HG02798 (cell line): ENCODE data around the gene KCNQ1.

Source experiments
- ATAC-seq: cut with Tn5 transposase; IDR thresholded peaks from one replicate; pipeline ENCODE4 v1.9.1; 2021; ENCODE audit warnings: mild to moderate bottlenecking; ENCODE audit not compliant: unreplicated experiment, poor library complexity

KCNQ1 gene

DNA sequence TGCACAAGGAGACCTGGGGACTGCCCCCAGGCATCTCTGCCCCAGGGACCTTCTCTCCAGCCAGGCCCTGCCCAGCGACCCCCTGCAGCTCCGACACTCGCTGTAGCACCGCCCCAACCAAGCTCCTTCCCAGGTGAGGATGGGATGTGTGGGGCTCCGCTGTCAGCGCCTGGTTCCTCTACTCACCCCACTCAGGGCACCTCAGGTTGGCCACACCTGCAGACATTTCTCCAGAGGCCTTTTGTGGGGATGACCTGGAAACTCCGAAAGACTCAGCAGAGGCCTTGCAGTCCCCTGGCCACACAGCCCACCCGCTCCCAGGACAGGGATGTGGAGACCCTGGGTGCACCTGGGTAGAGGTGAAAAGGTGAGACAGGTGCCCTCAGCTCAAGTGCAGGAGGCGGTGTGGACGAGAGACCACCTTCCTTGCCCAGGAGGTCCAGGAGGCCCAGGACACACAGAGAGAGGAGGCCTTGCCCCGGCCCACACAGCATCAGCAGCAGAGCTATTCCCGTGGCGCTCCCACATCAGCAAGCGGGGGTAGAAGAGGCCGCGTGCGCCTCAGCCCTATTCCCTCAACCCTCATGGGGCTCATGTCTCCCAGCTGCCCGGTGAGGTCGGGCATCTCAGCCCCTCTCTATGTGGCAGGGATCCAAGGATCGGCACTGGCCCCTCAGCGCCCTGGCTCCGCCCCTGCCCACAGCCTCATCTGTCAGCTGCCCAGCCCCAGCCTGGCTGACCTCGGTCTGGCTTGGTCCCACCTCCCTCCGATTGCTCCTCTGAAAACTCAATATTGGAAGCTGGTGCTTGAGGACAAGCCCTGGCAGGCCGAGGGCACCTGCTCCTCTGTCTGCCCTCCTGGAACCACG lies 21.4 kb upstream of the KCNQ1 start:
- no peak for ATAC-seq

DNA sequence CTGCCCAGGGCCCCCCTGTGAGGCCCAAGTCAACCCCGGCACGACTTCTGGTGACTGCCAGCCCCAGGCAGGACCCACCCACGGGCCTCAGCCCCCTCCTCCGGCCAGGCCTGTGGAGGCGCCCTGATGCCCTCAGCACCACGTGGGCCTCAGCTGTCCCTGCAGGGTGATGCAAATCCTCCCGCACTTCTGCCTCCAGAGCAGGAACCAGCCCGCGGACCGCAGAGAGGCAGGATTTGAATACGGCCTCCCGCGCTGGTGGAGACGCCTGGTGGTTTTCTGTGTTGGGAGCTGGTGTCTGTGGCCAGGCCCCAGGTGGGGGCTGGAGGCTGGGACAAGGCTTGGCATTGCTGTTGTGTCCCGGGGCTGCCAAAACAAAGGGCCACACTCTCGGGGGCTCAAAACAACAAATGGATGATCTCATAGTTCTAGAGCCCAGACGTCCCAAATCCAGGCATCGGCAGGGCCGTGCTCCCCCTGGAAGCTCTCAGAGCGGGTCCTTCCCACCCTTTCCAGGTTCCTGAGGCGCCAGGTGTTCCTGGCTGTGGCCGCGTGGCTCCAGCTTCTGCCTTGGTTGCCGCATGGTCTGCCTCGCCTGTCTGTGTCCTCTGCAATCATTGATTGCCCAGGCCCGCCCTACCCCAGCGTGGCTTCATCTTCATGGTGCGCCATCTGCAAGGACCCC lies 19.9 kb upstream of the KCNQ1 start:
- ATAC-seq, result no peak

DNA sequence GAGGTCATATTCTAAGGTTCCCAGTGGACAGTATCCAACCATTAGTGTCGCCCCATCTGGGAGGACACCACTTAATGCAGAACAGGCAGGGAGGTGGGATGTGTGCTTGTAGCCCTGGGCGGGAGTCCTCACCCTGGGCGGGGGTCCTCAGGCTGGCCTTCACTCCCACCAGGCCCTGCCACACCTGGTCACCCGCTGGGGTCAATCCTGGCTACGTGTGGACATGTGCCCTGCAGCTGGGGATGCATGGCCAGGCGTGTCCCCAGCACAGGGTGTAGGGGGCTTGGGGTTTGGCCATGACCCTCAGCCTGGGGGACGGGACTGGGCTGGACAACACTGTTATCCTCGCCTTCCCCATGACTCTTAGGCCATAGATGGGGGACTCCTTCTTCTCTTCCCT lies 19.3 kb upstream of the KCNQ1 start:
- ATAC-seq, result no peak

DNA sequence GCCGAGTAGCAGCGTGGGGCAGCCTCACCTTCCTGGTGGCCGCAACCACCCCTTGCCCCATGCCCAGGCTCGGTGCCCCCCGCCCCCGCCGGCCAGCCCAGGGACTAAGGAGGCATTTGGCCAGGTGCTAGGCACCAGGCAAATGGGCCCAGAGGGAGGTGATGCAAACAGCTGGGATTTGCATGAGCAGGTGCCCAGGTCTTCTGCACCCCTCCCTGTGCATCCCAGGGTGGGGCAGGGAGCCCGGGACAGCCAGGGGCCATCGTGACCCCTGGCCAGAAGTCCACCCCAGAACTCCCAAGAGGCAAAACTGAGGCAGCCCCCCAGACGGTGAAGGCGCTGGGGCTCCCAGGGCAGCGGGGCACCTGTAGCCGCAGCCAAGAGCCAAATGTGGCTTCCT lies 18.6 kb upstream of the KCNQ1 start:
- no peak for ATAC-seq

DNA sequence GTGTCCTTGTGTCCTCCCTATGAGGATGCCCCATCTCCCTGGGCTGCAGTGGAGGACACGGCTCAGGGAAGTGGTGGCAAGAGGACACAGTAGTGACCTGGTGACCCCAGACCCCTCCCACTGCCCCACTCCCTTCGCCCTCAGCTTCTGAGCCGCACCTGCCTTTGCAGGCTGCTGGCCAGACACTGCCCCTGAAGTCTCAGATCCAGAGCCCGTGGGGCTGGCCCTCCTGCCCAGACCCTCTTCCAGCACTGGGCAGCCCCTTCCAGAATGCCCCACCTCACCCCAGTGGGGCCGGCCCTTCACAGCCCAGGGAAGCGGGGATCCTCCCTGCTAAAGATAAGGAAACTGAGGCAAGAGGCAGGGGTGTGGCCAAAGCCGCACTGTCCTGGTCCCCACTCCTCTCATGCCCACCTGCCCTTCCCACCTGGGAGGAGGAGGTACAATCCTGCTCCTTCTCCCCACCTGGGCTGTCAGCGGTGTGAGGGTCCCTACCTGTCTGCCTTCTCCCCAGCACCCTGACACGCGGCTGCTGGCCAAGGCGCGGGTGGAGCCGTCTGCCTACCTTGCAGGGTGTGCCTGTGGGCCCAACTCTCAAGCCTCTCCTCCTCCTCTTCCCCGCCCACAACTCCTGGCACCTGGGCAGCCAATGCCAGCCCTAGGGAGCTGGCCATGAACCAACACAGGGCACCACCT lies 17.8 kb upstream of the KCNQ1 start:
- ATAC-seq, result no peak

DNA sequence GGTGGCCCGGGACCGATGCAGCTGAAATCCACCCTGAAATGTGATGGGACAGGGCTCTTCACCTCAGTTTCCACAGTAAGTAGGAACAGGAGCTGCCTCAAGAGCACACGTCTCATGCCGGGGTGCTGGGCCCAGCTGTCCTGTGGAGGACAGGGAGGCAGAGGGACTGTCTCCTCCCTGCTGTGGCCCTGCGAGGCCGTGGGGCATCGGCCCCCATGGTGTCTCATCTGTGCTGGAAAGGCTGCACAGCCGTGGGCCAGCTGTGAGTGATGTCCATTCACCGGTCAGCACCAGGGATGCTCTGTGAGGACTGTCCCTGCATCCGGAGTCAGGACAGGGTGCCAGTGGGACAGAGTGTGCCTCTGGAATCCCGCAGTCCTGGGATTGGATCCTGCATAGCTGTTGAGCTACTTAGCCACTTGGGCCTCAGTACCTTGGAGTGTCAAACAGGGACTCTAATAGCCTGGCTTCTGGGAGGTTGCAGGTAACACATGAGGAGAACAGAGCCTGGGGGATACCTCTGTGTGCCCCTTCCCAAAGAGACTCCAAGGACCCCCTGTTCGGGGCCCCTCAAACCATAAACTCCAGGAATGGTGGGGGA lies 17.0 kb upstream of the KCNQ1 start:
- no peak for ATAC-seq

DNA sequence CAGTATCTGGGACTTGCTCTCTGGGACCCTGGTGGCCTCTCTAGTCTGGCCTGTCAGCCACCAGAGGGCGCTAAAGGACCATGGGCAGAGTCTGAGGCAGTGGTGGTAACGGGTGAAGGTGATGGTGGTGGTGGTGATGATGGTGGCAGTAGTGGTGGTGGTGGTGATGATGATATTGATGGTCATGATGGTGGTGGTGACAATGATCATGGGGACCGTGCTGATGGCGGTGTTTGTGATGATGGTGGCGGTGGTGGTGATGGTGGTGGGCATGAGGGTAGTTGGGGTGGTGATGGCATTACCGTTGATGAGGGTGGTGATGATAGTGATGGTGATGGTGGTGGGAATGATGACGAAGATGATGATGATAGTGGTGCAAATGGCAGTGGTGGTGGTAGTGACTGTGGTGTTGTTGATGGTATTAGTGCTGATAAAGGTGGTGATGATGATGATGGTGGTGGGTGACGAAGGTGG lies 16.4 kb upstream of the KCNQ1 start:
- no peak for ATAC-seq

DNA sequence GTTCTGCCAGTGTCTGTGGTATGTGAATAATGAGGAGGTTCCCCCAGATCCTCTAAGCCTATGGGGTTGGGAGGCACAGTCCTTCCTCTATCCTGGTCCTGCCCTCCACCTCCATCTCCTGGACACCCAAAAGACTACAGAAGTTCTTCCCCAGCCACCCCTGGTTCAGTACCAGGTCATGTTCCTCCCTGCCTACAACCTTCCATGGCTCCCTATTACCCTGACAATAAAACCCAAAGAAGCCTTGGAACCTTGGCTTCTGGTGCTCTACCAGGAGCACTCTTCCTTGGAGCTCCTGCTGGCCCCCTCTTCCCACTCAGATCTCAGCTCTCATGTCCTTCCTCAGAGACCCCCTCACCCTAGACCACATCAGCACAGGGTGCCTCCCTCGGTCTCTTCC lies 13.4 kb upstream of the KCNQ1 start:
- ATAC-seq, result no peak

DNA sequence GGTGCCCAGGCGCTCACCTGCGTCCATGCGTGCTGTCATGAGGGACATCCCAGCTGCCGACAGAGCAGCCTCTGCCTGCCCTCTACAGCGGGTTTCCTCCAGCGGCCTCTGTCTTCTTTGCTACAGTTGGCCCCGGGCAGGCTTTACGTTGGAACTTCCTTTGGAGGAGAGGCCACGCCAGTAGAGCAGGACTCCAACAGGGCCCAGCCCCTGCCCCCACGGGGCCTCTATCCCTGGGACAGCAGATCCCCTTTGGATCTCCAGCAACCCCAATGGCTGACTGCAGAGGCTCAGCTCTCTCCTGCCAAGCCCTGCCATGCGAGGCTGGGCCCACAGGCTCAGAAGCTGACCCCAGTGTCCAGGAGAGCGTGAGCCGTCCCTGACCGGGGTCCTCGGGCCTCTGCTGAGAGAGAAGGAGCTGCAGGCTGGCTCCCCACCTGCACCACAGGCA lies 12.6 kb upstream of the KCNQ1 start:
- ATAC-seq, result no peak

DNA sequence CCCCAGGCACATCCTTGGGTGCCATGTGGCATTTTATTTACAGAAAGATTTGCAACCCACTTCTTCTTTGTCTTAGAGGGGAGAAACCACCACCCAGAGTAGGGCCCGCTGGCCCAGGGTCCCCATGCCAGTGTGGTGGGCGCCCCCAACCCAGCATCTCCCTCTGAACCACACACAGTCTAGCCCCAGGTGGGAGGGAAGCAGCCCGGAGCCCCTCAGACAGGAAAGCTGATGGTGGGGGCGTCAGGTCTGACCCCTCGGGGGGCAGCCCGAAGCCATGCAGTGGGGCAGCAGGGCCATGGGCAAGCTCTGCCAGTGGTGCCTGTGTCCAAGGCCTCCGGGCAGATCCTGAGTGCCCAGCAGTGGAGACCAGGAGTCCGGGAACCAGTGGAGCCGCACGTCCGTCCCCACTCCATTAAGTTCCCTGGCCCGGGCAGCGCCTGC lies 12.2 kb upstream of the KCNQ1 start:
- no peak for ATAC-seq

DNA sequence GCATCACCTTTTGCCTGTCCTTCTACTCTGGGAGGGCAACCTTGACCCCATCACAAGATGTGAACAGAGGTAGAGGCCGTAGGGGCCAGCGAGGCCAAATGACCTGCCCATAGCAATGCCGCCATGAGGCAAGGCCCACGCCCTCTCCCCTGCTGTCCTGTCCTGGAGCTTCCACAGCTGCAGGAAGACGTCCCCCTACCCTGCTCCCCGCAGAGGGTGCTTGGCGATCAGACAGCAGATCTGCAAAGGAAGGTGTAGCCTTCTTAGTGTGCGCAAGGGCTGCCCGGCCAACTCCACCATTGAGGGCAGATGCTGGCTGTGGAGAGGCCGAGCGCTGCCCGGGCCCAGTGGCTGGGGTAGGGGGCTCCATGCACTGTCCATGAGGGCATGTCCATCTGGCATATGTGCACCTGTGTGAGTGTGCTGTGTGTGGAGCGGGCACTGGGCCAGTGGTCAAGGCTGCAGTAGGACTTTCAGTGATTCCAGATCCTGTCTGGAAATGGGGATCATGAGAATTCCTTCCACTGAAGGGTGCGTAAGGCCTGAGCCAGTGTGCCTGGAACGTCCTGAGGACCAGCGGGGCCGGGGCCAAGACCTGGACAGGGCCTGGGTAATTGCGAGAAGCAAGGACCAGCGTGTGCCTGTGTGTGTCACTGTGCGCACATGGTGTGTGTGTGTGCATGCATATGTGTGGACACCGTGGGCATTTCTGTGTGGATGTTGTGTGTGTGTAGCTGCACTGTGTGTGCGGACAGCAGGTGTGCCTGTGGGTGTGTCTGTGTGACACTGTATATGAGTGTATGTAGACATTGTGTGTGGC lies 11.5 kb upstream of the KCNQ1 start:
- ATAC-seq, result no peak

DNA sequence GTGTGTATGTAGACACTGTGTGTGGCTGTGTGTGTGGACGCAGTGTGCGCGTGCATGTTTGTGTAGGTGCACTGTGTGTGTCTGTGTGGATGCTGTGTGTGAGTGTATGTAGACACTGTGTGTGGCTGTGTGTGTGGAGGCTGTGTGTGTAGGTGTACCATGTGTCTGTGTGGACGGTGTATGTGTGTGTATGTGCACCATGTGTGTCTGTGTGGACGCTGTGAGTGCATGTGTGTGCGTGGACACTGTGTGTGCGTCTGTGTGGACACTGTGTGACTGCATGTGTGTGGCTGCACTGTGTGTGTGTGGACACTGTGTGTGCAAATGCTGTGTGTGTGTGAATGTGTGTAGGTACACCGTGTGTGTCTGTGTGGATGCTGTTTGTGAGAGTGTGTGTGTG lies 10.8 kb upstream of the KCNQ1 start:
- no peak for ATAC-seq

DNA sequence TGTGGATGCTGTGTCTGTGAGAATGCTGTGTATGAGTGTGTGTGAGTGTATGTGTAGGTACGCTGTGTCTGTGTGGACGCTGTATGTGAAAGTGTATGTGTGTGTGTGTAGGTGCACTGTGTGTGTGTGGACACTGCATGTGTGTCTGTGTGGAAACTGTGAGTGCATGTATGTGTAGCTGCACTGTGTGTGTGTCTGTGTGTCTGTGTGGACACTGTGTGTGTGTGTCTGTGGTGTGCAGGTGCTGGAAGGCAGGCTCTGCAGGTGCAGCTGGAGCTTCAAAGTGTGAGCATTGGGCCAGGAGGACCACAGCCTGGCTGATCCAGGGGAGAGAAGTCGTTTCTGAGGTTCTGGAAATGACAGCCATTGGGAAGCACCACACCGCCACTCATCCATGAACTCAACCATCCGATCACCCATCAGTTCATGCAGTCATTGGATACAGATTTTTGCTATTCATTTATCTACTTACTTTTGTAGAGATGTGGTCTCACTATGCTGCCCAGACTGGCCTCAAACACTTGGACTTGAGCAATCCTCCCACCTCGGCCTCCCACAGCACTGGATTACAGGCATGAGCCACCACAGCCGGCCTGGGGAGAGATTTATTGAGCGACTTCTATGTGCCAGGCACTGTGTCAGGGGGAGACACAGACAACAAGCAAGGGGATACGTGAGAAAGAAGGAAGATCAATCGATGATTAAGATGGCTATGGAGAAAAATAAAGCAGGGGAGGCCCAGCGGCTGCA lies 10.1 kb upstream of the KCNQ1 start:
- ATAC-seq, result no peak

DNA sequence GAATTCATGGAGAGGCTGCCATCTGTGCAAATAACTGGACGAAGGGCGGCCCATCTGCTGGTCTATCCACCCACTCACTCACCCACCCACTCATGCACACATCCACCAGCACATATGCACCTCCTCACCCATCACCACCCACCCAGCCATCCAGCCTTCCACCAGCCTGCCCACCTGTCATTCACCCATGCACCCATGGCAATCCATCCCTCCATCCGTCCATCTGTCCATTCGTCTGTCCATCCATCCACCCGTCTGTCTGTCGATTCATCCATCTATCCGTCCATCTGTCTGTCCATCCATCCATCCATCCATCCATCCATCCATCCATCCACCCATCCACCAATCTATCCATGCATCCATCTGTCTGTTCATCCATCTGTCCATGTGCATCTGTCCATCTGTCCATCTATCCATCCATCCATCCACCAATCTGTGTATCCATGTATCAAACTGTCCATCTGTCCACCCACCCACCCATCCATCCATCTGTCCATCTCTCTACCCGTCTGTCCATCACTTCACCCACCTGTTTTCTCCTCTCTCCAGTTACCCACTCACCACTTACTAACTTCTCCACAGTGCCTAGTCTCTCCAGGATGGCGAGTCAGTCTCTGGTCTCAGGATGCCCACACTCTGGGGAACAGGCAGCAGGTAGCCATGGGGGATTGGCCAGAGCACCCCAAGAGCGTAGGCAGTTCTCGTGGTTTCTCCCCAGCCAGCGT lies 9.4 kb upstream of the KCNQ1 start:
- no peak for ATAC-seq

DNA sequence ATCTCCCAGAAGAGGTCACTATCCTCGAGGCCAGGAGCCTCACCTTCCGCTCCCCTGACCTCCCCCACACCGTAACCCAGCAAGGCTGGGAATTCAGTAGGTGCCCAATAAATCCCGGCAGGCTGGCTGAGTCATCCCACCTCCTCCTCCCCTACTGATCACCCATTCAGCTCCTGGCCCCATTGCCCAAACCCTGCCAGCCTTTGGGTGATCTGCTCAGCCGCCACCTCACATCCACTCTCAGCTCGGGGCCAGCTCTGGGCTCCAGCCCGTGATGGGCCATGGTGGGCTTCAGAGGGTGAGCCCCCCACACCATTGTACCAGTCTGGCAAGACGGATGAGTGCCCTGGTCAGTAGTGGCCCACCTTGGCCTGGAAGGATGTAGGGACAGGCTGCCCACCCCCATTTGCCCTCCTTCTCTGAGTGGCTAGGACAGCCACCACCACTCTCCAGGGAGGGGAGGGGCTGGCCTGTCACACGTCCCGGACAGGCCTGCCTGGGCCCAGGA lies 8.7 kb upstream of the KCNQ1 start:
- ATAC-seq, result no peak

DNA sequence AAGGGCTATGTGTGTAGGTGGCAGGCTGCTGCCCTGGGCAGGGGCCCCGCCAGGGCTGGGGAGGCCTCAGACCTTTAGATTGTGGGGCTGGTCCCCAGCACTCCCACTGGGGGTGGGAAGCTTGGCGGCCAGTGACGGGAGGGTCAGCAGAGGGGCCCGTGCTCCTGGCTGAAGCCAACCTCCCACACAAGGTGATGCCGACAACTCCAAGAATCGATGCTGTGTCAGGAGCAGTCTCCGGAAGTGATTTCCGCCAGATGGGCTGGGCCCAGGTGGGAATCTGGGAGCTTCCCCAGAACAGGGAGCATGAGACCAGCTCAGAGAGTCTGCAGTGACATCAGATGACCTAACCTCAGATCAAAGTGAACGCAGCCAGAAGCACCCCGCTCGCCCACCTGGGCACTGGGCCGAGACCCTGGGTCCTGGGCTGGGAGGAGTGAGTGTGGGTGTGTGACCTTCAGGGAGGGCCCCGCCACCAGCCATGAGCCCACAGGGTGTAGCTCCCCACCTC lies 8.2 kb upstream of the KCNQ1 start:
- ATAC-seq, result no peak

DNA sequence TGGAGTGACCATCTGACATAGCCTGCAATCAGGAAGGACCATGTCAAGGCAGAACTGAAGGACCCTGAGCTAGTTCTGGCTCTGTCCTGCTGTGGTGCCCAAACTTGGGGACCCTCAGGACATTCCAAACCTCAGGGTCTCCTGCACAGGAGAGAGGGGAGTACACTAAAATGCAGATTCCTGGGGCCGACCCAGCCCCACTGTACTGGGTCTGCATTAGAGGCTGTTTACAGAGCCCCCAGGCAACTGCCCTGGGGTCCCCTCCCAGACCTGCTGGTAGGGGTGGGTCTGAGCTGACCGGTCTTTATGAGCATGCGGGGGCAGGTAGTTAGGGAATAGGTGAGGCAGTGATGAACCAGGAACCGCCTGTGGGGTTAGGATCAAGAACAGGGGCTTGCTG lies 7.3 kb upstream of the KCNQ1 start:
- ATAC-seq, result no peak

DNA sequence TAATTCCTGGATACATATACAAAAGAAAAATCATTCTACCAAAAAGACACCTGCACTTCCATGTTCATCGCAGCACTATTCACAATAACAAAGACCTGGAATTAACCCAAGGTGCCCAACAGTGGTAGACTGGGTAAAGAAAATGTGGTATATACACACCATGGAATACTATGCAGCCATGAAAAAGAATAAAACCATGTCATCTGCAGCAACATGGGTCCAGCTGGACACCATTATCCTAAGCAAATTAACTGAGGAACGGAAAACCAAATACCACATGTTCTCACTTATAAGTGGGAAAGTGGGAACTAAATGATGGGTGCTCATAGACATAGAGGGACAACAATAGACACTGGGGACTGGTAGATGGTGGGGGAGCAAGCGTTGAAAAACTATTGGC lies 5.0 kb upstream of the KCNQ1 start:
- ATAC-seq, result no peak
